ENCODE data around the gene MAP3K19. TPM values are rescaled to one million over a fixed set of nuclear protein-coding genes. Genes with fewer than 3 reads are reported as not detected.

The MAP3K19 gene
- total RNA-seq, 1 donor = not detected

DNA sequence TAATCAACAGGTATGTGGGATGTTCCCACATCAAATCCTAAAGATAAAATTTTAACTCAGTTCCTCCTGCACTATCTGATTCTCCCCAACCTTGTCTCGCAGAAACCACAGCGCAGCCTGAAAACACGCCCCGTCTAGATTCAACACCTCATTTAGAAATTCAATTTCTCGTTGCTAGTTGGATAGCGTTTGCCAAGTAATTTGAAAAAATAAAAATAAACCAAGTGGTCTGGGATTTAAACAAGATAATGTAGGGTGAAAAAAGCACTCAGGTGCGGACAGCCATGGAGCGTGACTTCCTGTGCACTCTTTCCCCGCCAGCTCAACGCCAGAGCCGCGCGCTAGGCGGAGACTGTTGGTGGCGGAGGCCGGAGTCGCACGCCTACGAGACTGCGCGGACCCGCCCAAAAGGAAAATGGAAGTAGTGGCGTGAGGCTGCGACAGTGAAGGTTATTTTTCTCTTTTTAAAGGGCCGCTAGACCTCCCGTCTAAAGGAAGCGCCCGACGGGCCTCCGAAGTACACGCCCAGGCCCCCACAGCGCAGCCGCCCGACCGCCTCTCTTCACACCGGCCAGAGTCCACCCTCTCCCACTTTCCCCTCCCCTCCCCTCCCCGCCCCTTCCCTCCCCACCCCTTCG lies 129.2 kb downstream of the MAP3K19 start:
- peak overlapping the region; percentile 87 for H3K4me3 ChIP-seq (ENCODE audit: insufficient read depth, low read length)
- H3K36me3 ChIP-seq (ENCODE audit: insufficient read depth, low read length) = no peaks in the 10 kb centered on the region
- TF ChIP-seq, protein P1, sequence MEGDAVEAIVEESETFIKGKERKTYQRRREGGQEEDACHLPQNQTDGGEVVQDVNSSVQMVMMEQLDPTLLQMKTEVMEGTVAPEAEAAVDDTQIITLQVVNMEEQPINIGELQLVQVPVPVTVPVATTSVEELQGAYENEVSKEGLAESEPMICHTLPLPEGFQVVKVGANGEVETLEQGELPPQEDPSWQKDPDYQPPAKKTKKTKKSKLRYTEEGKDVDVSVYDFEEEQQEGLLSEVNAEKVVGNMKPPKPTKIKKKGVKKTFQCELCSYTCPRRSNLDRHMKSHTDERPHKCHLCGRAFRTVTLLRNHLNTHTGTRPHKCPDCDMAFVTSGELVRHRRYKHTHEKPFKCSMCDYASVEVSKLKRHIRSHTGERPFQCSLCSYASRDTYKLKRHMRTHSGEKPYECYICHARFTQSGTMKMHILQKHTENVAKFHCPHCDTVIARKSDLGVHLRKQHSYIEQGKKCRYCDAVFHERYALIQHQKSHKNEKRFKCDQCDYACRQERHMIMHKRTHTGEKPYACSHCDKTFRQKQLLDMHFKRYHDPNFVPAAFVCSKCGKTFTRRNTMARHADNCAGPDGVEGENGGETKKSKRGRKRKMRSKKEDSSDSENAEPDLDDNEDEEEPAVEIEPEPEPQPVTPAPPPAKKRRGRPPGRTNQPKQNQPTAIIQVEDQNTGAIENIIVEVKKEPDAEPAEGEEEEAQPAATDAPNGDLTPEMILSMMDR (IDR thresholded peaks at IDR 0.05; ENCODE audit: extremely low read depth, low read depth, low read length) = peak; percentile 16
- peaks cover 43% of the 10 kb centered on the region for H3K79me2 ChIP-seq (ENCODE audit: insufficient read depth, low read length)
- H3K9me3 ChIP-seq (ENCODE audit: low read depth, low read length) = no peaks in the 10 kb centered on the region
- peaks cover 34% of the 10 kb centered on the region for H4K20me1 ChIP-seq (ENCODE audit: insufficient read depth, low read length)
- no peaks in the 10 kb centered on the region for H3K27me3 ChIP-seq (ENCODE audit: insufficient read depth, low read length)
- H2AFZ ChIP-seq (ENCODE audit: low read length) = peak overlapping the region; percentile 89
- peak overlapping the region; percentile 76 for H3K27ac ChIP-seq (ENCODE audit: low read depth, low read length)
- no peak for DNase-seq (ENCODE audit: insufficient read length, low spot score, missing footprints)
- H3K4me2 ChIP-seq (ENCODE audit: insufficient read depth, low read length) = peak overlapping the region; percentile 98
- peaks cover 14% of the 10 kb centered on the region for H3K4me1 ChIP-seq (ENCODE audit: insufficient read depth, low read length)

GRCh38 chr2:134917360-134917865 lies 129.8 kb downstream of the MAP3K19 start:
- H3K4me1 ChIP-seq (ENCODE audit: insufficient read depth, low read length) = peaks cover 13% of the 10 kb centered on the region
- peak overlapping the region; percentile 98 for H3K4me2 ChIP-seq (ENCODE audit: insufficient read depth, low read length)
- DNase-seq (ENCODE audit: insufficient read length, low spot score, missing footprints) = no peak
- no peaks in the 10 kb centered on the region for H3K9me3 ChIP-seq (ENCODE audit: low read depth, low read length)
- H3K36me3 ChIP-seq (ENCODE audit: insufficient read depth, low read length) = no peaks in the 10 kb centered on the region
- peak overlapping the region; percentile 76 for H3K27ac ChIP-seq (ENCODE audit: low read depth, low read length)
- H3K79me2 ChIP-seq (ENCODE audit: insufficient read depth, low read length) = peaks cover 37% of the 10 kb centered on the region
- H3K27me3 ChIP-seq (ENCODE audit: insufficient read depth, low read length) = no peaks in the 10 kb centered on the region
- peak overlapping the region; percentile 89 for H2AFZ ChIP-seq (ENCODE audit: low read length)
- TF ChIP-seq, protein P1 (IDR thresholded peaks at IDR 0.05; ENCODE audit: extremely low read depth, low read depth, low read length) = no peak
- peaks cover 30% of the 10 kb centered on the region for H4K20me1 ChIP-seq (ENCODE audit: insufficient read depth, low read length)
- peak overlapping the region; percentile 87 for H3K4me3 ChIP-seq (ENCODE audit: insufficient read depth, low read length)

Other genes starting within 250 kb of the MAP3K19 start
- gene ACMSD, start 208.8 kb downstream of the MAP3K19 start, total RNA-seq = not detected in 2 replicates
- 26.2 and 26.8 TPM in 2 replicates for gene CCNT2, start 128.6 kb downstream of the MAP3K19 start, total RNA-seq
- 89.0 and 90.5 TPM in 2 replicates for gene RAB3GAP1, start 4.8 kb upstream of the MAP3K19 start, total RNA-seq